Osteocyte (in vitro differentiated cells): ENCODE data around the gene PIP4K2A. TPM values are rescaled to one million over a fixed set of nuclear protein-coding genes. Genes with fewer than 3 reads are reported as not detected.

Experiments
- DNase-seq: peaks from one replicate; pipeline ENCODE4 v3.0.0; 2021; ENCODE audit warnings: mixed read lengths; ENCODE audit not compliant: unreplicated experiment; ENCODE audit errors: extremely low spot score
- H3K27ac Mint-ChIP-seq: one replicate; pipeline ENCODE4 v1.8.0; 2021; ENCODE audit warnings: mild to moderate bottlenecking, mixed read lengths; ENCODE audit not compliant: unreplicated experiment
- H3K27me3 Mint-ChIP-seq: one replicate; pipeline ENCODE4 v1.8.0; 2021; ENCODE audit warnings: mixed read lengths; ENCODE audit not compliant: unreplicated experiment
- H3K36me3 Mint-ChIP-seq: one replicate; pipeline ENCODE4 v1.8.0; 2021; ENCODE audit warnings: mixed read lengths; ENCODE audit not compliant: unreplicated experiment
- H3K4me1 Mint-ChIP-seq: one replicate; pipeline ENCODE4 v1.8.0; 2021; ENCODE audit warnings: mixed read lengths; ENCODE audit not compliant: unreplicated experiment
- H3K4me3 Mint-ChIP-seq: one replicate; pipeline ENCODE4 v1.8.0; 2021; ENCODE audit warnings: mild to moderate bottlenecking, moderate library complexity, mixed read lengths; ENCODE audit not compliant: unreplicated experiment
- H3K9me3 Mint-ChIP-seq: one replicate; pipeline ENCODE4 v1.8.0; 2021; ENCODE audit warnings: mixed read lengths; ENCODE audit not compliant: unreplicated experiment
- CTCF ChIP-seq: fragments of 200-600 bp; sonication (generic); IDR thresholded peaks from 2 replicates; pipeline ENCODE4 v1.5.0; 2021; ENCODE audit warnings: antibody characterized with exemption, mild to moderate bottlenecking, moderate library complexity
- total RNA-seq: library from RNA; stranded (reverse); gene quantifications from 2 replicates; pipeline ENCODE4 v1.2.1, GENCODE V29; 2021

PIP4K2A gene
- total RNA-seq, 1 donor from 2014 or later: 41.1 TPM

- Mint-ChIP-seq H3K27ac (no peak overlapping the region), H3K4me1 (peaks cover 18% of the 10 kb centered on the region), H3K9me3 (no peaks in the 10 kb centered on the region), H3K27me3 (no peaks in the 10 kb centered on the region), H3K36me3 (peaks cover 4% of the 10 kb centered on the region), H3K4me3 (no peak overlapping the region)
- TF ChIP-seq CTCF: no peak
- DNase-seq: no peak
Measured at GRCh38 chr10:22702348-22702747, 12.0 kb downstream of the PIP4K2A start.

GRCh38 chr10:22701132-22701826 lies 13.1 kb downstream of the PIP4K2A start:
- no peaks in the 10 kb centered on the region for H3K9me3 Mint-ChIP-seq
- DNase-seq: no peak
- no peaks in the 10 kb centered on the region for H3K27me3 Mint-ChIP-seq
- H3K27ac Mint-ChIP-seq: no peak overlapping the region
- peaks cover 23% of the 10 kb centered on the region for H3K4me1 Mint-ChIP-seq
- peaks cover 4% of the 10 kb centered on the region for H3K36me3 Mint-ChIP-seq
- TF ChIP-seq CTCF: no peak
- H3K4me3 Mint-ChIP-seq: no peak overlapping the region

- Mint-ChIP-seq H3K4me1 (peaks cover 21% of the 10 kb centered on the region), H3K36me3 (peaks cover 4% of the 10 kb centered on the region), H3K27me3 (no peaks in the 10 kb centered on the region), H3K9me3 (no peaks in the 10 kb centered on the region), H3K4me3 (no peak overlapping the region), H3K27ac (no peak overlapping the region)
- TF ChIP-seq CTCF: no peak
- no peak for DNase-seq
Measured at GRCh38 chr10:22700489-22700888, 13.9 kb downstream of the PIP4K2A start.

DNA sequence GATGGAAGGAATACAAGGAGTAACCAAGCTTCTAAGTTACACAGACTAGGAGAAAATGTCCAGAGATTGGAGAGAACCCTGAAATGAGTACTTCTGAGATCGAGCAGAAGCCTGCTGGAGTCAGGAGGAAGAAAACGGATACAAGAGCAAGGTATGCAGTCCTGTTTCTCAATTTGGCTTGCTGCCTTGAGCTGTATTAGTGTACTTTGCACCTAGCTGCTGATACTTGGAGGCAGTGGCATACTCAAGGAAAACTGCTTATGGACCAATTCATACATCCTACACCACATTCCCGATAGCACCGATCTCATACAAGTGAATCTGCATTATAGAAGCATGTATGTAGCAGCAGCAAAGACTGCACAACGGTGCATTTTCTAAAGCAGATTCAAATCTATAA lies 14.4 kb downstream of the PIP4K2A start:
- DNase-seq: no peak
- peaks cover 4% of the 10 kb centered on the region for H3K36me3 Mint-ChIP-seq
- no peak for TF ChIP-seq CTCF
- no peaks in the 10 kb centered on the region for H3K27me3 Mint-ChIP-seq
- H3K4me1 Mint-ChIP-seq: peaks cover 21% of the 10 kb centered on the region
- no peaks in the 10 kb centered on the region for H3K9me3 Mint-ChIP-seq
- no peak overlapping the region for H3K4me3 Mint-ChIP-seq
- H3K27ac Mint-ChIP-seq: no peak overlapping the region

DNA sequence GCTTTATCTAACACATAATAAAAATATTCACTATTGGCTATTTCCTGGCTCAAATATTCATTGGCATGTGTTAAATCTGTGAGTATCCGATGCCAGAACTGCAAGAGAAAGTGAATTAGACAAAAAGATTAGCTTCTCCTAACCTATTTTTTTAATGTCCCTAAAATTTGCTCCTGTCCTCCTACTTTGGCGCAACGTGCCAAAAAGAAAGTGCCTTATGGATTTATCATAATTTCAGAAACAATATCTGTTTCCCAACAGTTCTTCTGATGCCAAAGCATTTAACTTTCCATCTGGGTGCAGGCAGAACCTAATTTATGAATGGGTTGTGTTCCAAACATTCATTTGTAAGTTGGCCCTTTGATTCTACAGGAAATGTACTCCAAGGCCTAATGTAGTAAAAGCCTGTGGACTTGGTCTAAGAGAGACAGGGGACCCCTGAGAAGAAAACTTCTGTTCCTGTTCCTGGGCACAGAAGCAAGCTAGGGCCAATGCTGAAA lies 15.4 kb downstream of the PIP4K2A start:
- Mint-ChIP-seq H3K36me3 (peaks cover 4% of the 10 kb centered on the region), H3K4me3 (no peak overlapping the region), H3K4me1 (peaks cover 15% of the 10 kb centered on the region), H3K27ac (no peak overlapping the region), H3K9me3 (no peaks in the 10 kb centered on the region), H3K27me3 (no peaks in the 10 kb centered on the region)
- no peak for DNase-seq
- no peak for TF ChIP-seq CTCF
